Breast epithelium (tissue), 4 donors: ENCODE measurements around the gene MELTF. TPM values are rescaled to one million over a fixed set of nuclear protein-coding genes. Genes with fewer than 3 reads are reported as not detected.
A peak's percentile ranks its signal among the peaks of the same experiment; 100 is the strongest.

Experiments
- DNase-seq, 2 donors: peaks; one replicate each; pipeline ENCODE4 v3.0.0-alpha.2; 2019; ENCODE audit warnings: low spot score in 2 of 2
- H3K27ac ChIP-seq, 2 donors: fragments of 200-600 bp; sonication (generic) in 1 of 2; one replicate each; pipeline ENCODE4 v1.5.1; 2016 to 2019; ENCODE audit warnings: mild to moderate bottlenecking in 1 of 2
- H3K27me3 ChIP-seq, 2 donors: fragments of 200-600 bp; sonication (generic) in 1 of 2; one replicate each; pipeline versions ENCODE4 v1.5.1 to v1.6.0; 2017 to 2019; ENCODE audit warnings: control low read depth in 1 of 2, mild to moderate bottlenecking in 1 of 2
- H3K36me3 ChIP-seq: fragments of 200-600 bp; one replicate; pipeline ENCODE4 v1.5.1; 2019
- H3K4me1 ChIP-seq, 2 donors: fragments of 200-600 bp; sonication (generic); one replicate each; pipeline ENCODE4 v1.5.1; 2016 to 2019; ENCODE audit warnings: control low read depth in 1 of 2
- H3K4me3 ChIP-seq, 3 donors: fragments of 200-600 bp; sonication (generic); 1 replicate in 2 of 3; 2 replicates in 1 of 3; pipeline ENCODE4 v1.5.1; 2016 to 2019; ENCODE audit warnings: mild to moderate bottlenecking in 3 of 3, moderate library complexity in 2 of 3
- H3K9me3 ChIP-seq, 2 donors: fragments of 200-600 bp; sonication (generic) in 1 of 2; one replicate each; pipeline ENCODE4 v1.5.1; 2016 to 2019; ENCODE audit warnings: control low read depth in 1 of 2
- POLR2A ChIP-seq: fragments of 450-650 bp; IDR thresholded peaks from one replicate; pipeline ENCODE4 v1.6.1; 2016; ENCODE audit warnings: antibody characterized with exemption, mild to moderate bottlenecking, moderate library complexity
- POLR2AphosphoS5 ChIP-seq, 3 donors: sonication (generic); formaldehyde crosslinking; IDR thresholded peaks; one replicate each; pipeline ENCODE4 v1.6.1; 2017; ENCODE audit warnings: antibody characterized with exemption in 3 of 3
- intact Hi-C: fragments of 100-400 bp; cut with DNase I; formaldehyde crosslinking; loops from one replicate; pipeline ENCODE4 v1.15.1; 2023; ENCODE audit warnings: low total_unique reads
- total RNA-seq, 3 donors: library from RNA; depleted of rRNA; stranded (reverse); fragments of >200 nt; gene quantifications; one replicate each; pipeline ENCODE4 v1.1.0, GENCODE V29; 2016
- TF ChIP-seq, protein P1 (sequence below), 3 donors: fragments of 450-650 bp; IDR thresholded peaks; one replicate each; pipeline ENCODE4 v1.5.1; 2016 to 2017; ENCODE audit warnings: antibody characterized with exemption in 3 of 3, mild to moderate bottlenecking in 3 of 3, moderate library complexity in 3 of 3

Gene MELTF
- total RNA-seq, 3 donors from 2014 or later = 7.2 to 58.2 (median 10.2) TPM

DNA sequence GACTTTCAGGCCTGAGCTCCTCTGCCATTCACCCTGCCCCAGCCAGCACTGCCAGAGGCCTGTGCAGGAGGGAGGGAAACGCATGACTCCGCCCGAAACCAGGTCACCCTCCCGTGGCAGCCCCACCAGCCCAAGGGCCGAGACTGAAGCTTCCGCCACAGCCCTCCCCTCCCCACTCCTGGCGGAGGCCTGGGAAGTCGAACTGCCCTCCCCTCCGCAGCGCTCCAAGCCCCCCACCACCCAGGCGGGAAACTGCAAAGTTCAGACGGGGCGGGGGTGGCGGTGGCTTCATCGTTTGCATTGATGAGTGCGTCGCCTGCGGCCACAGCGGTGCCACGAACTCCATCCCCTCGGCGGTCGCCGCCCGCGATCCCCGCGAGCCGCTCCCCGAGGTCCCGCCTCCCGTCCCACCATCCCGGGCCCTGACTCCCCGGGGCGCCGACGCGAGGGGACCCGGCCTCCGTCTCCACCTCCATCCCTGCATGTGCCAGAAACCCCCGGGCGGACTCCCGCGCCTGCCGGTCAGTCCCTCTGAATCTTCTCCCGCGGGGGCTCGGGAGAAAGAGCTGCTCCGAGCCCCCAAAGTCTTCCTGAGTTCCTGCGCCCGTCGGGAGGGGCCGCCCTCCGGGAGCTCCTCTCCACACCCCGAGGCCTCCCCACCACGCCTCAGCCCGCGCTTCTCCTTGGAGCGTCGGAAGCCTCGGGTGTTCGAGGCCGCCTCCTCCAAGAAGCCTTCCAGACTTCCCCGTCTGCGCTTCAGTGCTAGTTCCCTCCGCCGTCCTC lies 698 bp downstream of the MELTF start:
- no peak for DNase-seq
- peak overlapping the region; percentile 56 to 77 (median 71) for H3K4me3 ChIP-seq
- no peaks in the 10 kb centered on the region for H3K36me3 ChIP-seq
- no peaks in the 10 kb centered on the region for H3K9me3 ChIP-seq
- intact Hi-C loops = no loop called here
- H3K27me3 ChIP-seq = no peaks in the 10 kb centered on the region
- H3K27ac ChIP-seq = peak overlapping the region; percentile 66 to 82
- peaks cover 3 to 9% of the 10 kb centered on the region in 2 donors for H3K4me1 ChIP-seq
- TF ChIP-seq, protein P1, sequence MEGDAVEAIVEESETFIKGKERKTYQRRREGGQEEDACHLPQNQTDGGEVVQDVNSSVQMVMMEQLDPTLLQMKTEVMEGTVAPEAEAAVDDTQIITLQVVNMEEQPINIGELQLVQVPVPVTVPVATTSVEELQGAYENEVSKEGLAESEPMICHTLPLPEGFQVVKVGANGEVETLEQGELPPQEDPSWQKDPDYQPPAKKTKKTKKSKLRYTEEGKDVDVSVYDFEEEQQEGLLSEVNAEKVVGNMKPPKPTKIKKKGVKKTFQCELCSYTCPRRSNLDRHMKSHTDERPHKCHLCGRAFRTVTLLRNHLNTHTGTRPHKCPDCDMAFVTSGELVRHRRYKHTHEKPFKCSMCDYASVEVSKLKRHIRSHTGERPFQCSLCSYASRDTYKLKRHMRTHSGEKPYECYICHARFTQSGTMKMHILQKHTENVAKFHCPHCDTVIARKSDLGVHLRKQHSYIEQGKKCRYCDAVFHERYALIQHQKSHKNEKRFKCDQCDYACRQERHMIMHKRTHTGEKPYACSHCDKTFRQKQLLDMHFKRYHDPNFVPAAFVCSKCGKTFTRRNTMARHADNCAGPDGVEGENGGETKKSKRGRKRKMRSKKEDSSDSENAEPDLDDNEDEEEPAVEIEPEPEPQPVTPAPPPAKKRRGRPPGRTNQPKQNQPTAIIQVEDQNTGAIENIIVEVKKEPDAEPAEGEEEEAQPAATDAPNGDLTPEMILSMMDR (IDR thresholded peaks at IDR 0.05) = no peak
- TF ChIP-seq POLR2AphosphoS5 (IDR thresholded peaks at IDR 0.05) (no peak), POLR2A (no peak)

DNA sequence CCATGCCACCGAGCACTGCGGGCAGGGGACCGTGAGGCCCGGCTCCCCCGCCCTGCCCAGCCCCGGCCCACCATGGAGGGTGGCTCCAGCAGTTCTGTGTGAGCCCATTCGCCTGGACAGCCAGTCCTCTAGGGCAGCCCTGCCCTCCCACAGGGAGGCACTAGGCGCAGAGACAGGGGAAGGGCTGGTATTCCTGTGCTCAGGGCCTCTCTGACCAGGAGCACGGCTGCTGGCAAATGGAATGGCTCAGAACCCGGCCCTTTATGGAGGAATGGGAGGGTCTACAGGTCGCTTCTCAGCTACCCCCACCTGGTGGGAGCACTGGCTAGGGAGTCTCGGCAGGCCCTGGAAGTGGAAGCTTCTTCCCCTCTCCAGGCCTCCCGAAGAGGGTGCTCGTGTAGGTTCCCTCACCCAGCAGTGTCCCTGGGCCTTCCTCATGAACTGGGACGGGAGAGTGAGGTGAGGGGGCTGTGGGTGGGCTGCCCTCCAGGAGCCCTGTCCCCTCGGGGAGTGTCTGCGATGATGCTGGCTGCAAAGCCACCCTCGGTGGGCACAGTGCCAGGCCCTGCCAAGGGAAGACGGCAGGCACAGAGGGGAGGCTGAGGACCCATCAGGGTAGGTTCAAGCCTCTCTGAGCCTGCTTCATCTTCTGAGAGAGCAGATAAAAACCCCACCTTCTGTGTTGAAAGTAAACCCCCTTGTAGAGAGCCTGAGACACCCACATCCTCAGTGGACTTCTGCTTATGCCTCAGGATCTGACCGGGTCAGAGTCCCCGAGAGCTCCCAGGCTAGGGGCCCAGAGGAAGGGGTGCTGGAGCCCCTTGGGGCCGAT lies 1.5 kb downstream of the MELTF start:
- no peaks in the 10 kb centered on the region for H3K9me3 ChIP-seq
- H3K4me3 ChIP-seq = peak overlapping the region; percentile 56 to 77 (median 71)
- no peak for DNase-seq
- no peaks in the 10 kb centered on the region for H3K36me3 ChIP-seq
- TF ChIP-seq POLR2AphosphoS5 (IDR thresholded peaks at IDR 0.05) (no peak), POLR2A (no peak)
- TF ChIP-seq, protein P1 (IDR thresholded peaks at IDR 0.05) = no peak
- intact Hi-C loops = no loop called here
- no peaks in the 10 kb centered on the region for H3K27me3 ChIP-seq
- peak overlapping the region; percentile 66 to 82 for H3K27ac ChIP-seq
- H3K4me1 ChIP-seq = peaks cover 3 to 11% of the 10 kb centered on the region in 2 donors

DNA sequence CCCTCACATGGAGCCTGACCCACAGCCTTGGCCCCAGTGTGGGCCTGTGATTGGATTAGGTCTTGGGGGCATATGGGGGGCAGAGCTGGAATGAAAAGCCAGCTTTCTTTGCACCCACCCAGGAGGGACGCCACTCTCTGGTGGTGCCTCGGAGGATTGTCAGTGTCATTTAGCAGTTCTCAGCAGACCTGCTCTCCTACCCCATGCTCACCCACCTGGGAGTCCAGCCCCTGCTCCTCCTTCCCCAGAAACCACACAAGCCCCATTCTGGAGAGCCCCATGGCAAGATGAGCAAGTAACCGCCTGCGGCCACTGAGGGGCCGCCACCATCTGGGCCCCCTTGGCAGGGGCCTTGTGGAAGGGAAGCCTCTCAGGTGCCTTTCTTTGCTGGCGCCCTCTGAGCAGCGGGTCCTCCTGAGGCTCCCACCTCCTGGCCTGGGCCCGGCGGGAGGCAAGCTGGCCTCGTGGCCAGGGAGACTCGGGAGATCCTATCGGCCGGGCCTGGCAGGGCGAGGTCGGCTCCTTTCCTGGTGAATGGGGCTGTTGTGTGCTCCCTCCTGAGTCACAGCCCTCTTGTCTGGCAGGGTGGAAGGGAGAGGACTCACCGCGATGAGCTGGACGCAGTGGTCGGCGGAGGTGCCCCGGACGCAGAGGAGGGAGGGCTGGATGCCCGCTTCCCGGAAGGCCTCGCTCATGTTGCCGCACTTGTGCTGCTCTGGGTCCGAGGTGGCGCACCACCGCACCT lies 2.3 kb downstream of the MELTF start:
- Histone ChIP-seq H3K9me3 (no peaks in the 10 kb centered on the region), H3K4me1 (peaks cover 3 to 12% of the 10 kb centered on the region in 2 donors), H3K36me3 (no peaks in the 10 kb centered on the region), H3K27me3 (no peaks in the 10 kb centered on the region), H3K27ac (peak overlapping the region; percentile 66 to 82), H3K4me3 (peak overlapping the region in 1 of 3 donors; percentile 11)
- intact Hi-C loops = no loop called here
- no peak for TF ChIP-seq POLR2AphosphoS5 (IDR thresholded peaks at IDR 0.05)
- no peak for TF ChIP-seq POLR2A
- TF ChIP-seq, protein P1 (IDR thresholded peaks at IDR 0.05) = no peak
- DNase-seq = peak in 1 of 2 donors; percentile 32

DNA sequence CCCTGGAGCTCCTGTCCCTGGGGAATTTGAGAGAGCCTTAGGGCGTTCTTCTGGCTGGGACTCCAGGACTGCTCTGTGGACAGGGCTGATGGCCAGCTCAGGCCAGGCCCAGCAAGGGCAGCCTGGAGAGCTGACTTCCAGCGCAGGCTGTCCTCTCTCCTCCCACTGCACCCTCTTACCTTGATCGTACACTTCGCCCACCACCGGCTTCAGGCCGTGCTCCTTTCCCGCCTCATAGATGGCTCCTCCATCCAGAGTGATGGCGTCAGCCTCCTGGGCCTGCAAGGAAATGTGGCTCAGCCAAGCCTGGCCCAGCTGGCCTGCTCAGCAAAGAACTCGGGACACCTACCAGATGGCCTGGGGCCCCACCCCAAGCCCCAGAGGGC lies 3.1 kb downstream of the MELTF start:
- H3K4me1 ChIP-seq = peaks cover 3 to 16% of the 10 kb centered on the region in 2 donors
- H3K27me3 ChIP-seq = no peaks in the 10 kb centered on the region
- H3K36me3 ChIP-seq = no peaks in the 10 kb centered on the region
- no peak overlapping the region for H3K4me3 ChIP-seq
- no peaks in the 10 kb centered on the region for H3K9me3 ChIP-seq
- intact Hi-C loops = no loop called here
- H3K27ac ChIP-seq = peak overlapping the region; percentile 29 to 32
- TF ChIP-seq, protein P1 (IDR thresholded peaks at IDR 0.05) = no peak
- TF ChIP-seq POLR2AphosphoS5 (IDR thresholded peaks at IDR 0.05) = no peak
- no peak for TF ChIP-seq POLR2A
- DNase-seq = no peak
